ENCODE measurements around the gene SLC39A2. TPM values are rescaled to one million over a fixed set of nuclear protein-coding genes. Genes with fewer than 3 reads are reported as not detected.

SLC39A2 gene
- total and polyA plus RNA-seq, 2 experiments from 2014 or later = 4.2 to 6.2 TPM

- Histone ChIP-seq H3K79me2 (no peaks in the 10 kb centered on the region), H3K4me1 (ENCODE audit: insufficient read depth) (peaks cover 2% of the 10 kb centered on the region), H3K4me3 (no peak overlapping the region), H2AFZ (no peak overlapping the region), H3K9me3 (ENCODE audit: low read depth) (no peaks in the 10 kb centered on the region), H4K20me1 (ENCODE audit: insufficient read depth, poor library complexity, severe bottlenecking) (no peaks in the 10 kb centered on the region), H3K4me2 (no peak overlapping the region), H3K27me3 (no peaks in the 10 kb centered on the region), H3K9me2 (replicated peaks; ENCODE audit: insufficient read depth) (no peaks in the 10 kb centered on the region), H3K36me3 (replicated peaks; ENCODE audit: insufficient read depth, low read depth) (no peaks in the 10 kb centered on the region), H3K27ac (no peak overlapping the region)
- WGBS (ENCODE audit: low lambda C conversion rate, missing lambda C conversion rate) = 93% methylated on average over 4 of the region's 4 CpGs
- TF ChIP-seq EZH2phosphoT487 (IDR thresholded peaks at IDR 0.05; ENCODE audit: low read depth, severe bottlenecking, unreplicated experiment) (no peak), EZH2 (IDR thresholded peaks at IDR 0.05; ENCODE audit: borderline replicate concordance) (no peak)
- TF ChIP-seq, protein P1, sequence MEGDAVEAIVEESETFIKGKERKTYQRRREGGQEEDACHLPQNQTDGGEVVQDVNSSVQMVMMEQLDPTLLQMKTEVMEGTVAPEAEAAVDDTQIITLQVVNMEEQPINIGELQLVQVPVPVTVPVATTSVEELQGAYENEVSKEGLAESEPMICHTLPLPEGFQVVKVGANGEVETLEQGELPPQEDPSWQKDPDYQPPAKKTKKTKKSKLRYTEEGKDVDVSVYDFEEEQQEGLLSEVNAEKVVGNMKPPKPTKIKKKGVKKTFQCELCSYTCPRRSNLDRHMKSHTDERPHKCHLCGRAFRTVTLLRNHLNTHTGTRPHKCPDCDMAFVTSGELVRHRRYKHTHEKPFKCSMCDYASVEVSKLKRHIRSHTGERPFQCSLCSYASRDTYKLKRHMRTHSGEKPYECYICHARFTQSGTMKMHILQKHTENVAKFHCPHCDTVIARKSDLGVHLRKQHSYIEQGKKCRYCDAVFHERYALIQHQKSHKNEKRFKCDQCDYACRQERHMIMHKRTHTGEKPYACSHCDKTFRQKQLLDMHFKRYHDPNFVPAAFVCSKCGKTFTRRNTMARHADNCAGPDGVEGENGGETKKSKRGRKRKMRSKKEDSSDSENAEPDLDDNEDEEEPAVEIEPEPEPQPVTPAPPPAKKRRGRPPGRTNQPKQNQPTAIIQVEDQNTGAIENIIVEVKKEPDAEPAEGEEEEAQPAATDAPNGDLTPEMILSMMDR (IDR thresholded peaks at IDR 0.05; ENCODE audit: poor library complexity) = no peak
- DNase-seq (ENCODE audit: low spot score) = no peak
Measured at GRCh38 chr14:21033133-21033698, 34.1 kb downstream of the SLC39A2 start.

DNA sequence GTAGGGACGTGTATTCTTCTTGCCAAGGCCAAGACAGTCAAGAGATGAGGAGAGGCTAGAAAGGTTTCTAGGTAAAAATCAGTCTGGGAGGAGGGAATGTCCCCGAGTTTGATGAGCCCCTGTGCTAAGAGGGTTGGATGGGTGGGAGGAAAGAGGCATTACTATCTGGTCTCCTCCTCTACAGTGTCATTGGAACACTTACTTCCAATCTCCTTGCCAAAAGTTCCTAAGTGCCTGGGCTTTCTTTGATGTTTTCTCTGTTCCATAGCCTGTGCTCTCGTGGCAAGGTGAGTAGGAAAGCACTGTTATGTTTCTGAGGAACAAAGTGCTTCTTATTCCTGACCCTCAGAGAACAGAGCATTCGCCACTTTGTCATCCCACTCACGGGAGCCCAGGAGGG lies 35.6 kb downstream of the SLC39A2 start, which contains the start of gene RNASE13:
Gene RNASE13 (minus strand): TSS at position 101 of the 400 bp plus-strand sequence. CDS start 519 bp downstream, outside the sequence.
- H4K20me1 ChIP-seq (ENCODE audit: insufficient read depth, poor library complexity, severe bottlenecking) = no peaks in the 10 kb centered on the region
- WGBS (ENCODE audit: low lambda C conversion rate, missing lambda C conversion rate) = 79% methylated on average over 5 of the region's 5 CpGs
- H3K27ac ChIP-seq = no peak within 1 kb of the TSS

GRCh38 chr14:21036751-21037150 lies 37.7 kb downstream of the SLC39A2 start:
- Histone ChIP-seq H3K4me1 (ENCODE audit: insufficient read depth) (peaks cover 19% of the 10 kb centered on the region), H3K27me3 (no peaks in the 10 kb centered on the region), H3K4me2 (no peak overlapping the region), H4K20me1 (ENCODE audit: insufficient read depth, poor library complexity, severe bottlenecking) (no peaks in the 10 kb centered on the region), H3K36me3 (replicated peaks; ENCODE audit: insufficient read depth, low read depth) (no peaks in the 10 kb centered on the region), H3K9me3 (ENCODE audit: low read depth) (no peaks in the 10 kb centered on the region), H3K4me3 (no peak overlapping the region), H2AFZ (no peak overlapping the region), H3K79me2 (no peaks in the 10 kb centered on the region), H3K9me2 (replicated peaks; ENCODE audit: insufficient read depth) (no peaks in the 10 kb centered on the region), H3K27ac (no peak overlapping the region)
- TF ChIP-seq EZH2phosphoT487 (IDR thresholded peaks at IDR 0.05; ENCODE audit: low read depth, severe bottlenecking, unreplicated experiment) = no peak
- TF ChIP-seq EZH2 (IDR thresholded peaks at IDR 0.05; ENCODE audit: borderline replicate concordance) = no peak
- TF ChIP-seq, protein P1 (IDR thresholded peaks at IDR 0.05; ENCODE audit: poor library complexity) = no peak
- no peak for DNase-seq (ENCODE audit: low spot score)
- WGBS (ENCODE audit: low lambda C conversion rate, missing lambda C conversion rate) = 95% methylated on average over 7 of the region's 7 CpGs

More for the DNA sequence above, 35.6 kb downstream of the SLC39A2 start, which contains the start of gene RNASE13:
- Histone ChIP-seq H3K79me2 (no peaks in the 10 kb centered on the region), H3K27me3 (no peaks in the 10 kb centered on the region), H3K4me2 (no peak within 1 kb of the TSS), H2AFZ (no peak within 1 kb of the TSS), H3K4me1 (ENCODE audit: insufficient read depth) (peaks cover 16% of the 10 kb centered on the region), H3K9me2 (replicated peaks; ENCODE audit: insufficient read depth) (no peaks in the 10 kb centered on the region), H3K9me3 (ENCODE audit: low read depth) (no peaks in the 10 kb centered on the region), H3K4me3 (no peak within 1 kb of the TSS), H3K36me3 (replicated peaks; ENCODE audit: insufficient read depth, low read depth) (no peaks in the 10 kb centered on the region)
- TF ChIP-seq EZH2 (IDR thresholded peaks at IDR 0.05; ENCODE audit: borderline replicate concordance) (no peak), EZH2phosphoT487 (IDR thresholded peaks at IDR 0.05; ENCODE audit: low read depth, severe bottlenecking, unreplicated experiment) (no peak)
- TF ChIP-seq, protein P1 (IDR thresholded peaks at IDR 0.05; ENCODE audit: poor library complexity) = no peak
- DNase-seq (ENCODE audit: low spot score) = no peak
